Stimulated activated naive CD8-positive, alpha-beta T cell treated with anti-CD3 and anti-CD28 coated beads, Interleukin-15, Interleukin-2, amounts not matched to agents 100 U/mL and 50 U/mL, for 24 hours (primary cell): ENCODE measurements around the gene SNX9.
"Not testable (repeated sequence)": the region's sequence is repeated elsewhere in the genome, so short reads cannot be mapped to it uniquely, and the experiment has no call there.

Experiments
- ATAC-seq: fragments of 150-1000 bp; cut with Tn5 transposase; one replicate; pipeline ENCODE4 v1.10.0; 2021
- DNase-seq: peaks from one replicate; pipeline ENCODE4 v3.0.0; 2021

Gene SNX9

GRCh38 chr6:157954150-157955117 is 131.4 kb downstream of the SNX9 start:
- ATAC-seq (no peak), DNase-seq (no peak)

- DNase-seq (no peak), ATAC-seq (no peak)
Observed at GRCh38 chr6:157955675-157956074, 132.6 kb downstream of the SNX9 start.

- DNase-seq (no peak), ATAC-seq (no peak)
Observed at GRCh38 chr6:157956171-157956730, 133.2 kb downstream of the SNX9 start.

- no peak for ATAC-seq
- DNase-seq: no peak
Observed at GRCh38 chr6:157959451-157960227, 136.6 kb downstream of the SNX9 start.

- no peak for DNase-seq
- no peak for ATAC-seq
Observed at GRCh38 chr6:157961153-157961831, 138.2 kb downstream of the SNX9 start.

GRCh38 chr6:157961832-157962575 is 139.0 kb downstream of the SNX9 start:
- no peak for ATAC-seq

GRCh38 chr6:157962601-157963302 is 139.7 kb downstream of the SNX9 start:
- ATAC-seq (peak; percentile 72), DNase-seq (no peak)

More at GRCh38 chr6:157961832-157962575, 139.0 kb downstream of the SNX9 start:
- DNase-seq: no peak

- ATAC-seq (no peak), DNase-seq (no peak)
Observed at GRCh38 chr6:157964100-157964499, 141.1 kb downstream of the SNX9 start.

GRCh38 chr6:157965387-157965786 is 142.3 kb downstream of the SNX9 start:
- ATAC-seq (no peak), DNase-seq (no peak)

GRCh38 chr6:157966589-157966977 is 143.5 kb downstream of the SNX9 start:
- DNase-seq (no peak), ATAC-seq (no peak)

- no peak for ATAC-seq
- DNase-seq: no peak
Observed at GRCh38 chr6:157967020-157967419, 144.0 kb downstream of the SNX9 start.

- ATAC-seq (no peak), DNase-seq (no peak)
Observed at GRCh38 chr6:157967486-157967885, 144.4 kb downstream of the SNX9 start.

GRCh38 chr6:157972177-157972576 is 149.1 kb downstream of the SNX9 start:
- DNase-seq, ATAC-seq: not testable (repeated sequence)

GRCh38 chr6:157974341-157974894 is 151.4 kb downstream of the SNX9 start:
- ATAC-seq: no peak

GRCh38 chr6:157974967-157975366 is 151.9 kb downstream of the SNX9 start:
- ATAC-seq (no peak), DNase-seq (no peak)

More at GRCh38 chr6:157974341-157974894, 151.4 kb downstream of the SNX9 start:
- no peak for DNase-seq

- no peak for DNase-seq
- no peak for ATAC-seq
Observed at GRCh38 chr6:157975456-157975855, 152.4 kb downstream of the SNX9 start.

GRCh38 chr6:157976345-157977175 is 153.5 kb downstream of the SNX9 start:
- ATAC-seq (no peak), DNase-seq (no peak)

- DNase-seq (no peak), ATAC-seq (no peak)
Observed at GRCh38 chr6:157977176-157977804, 154.2 kb downstream of the SNX9 start.
